ENCODE measurements around the gene PRKD2.

- TF ChIP-seq CTCF (IDR thresholded peaks at IDR 0.05 in 8 of 11, conservative IDR thresholded peaks at IDR 0.05 in 3 of 11) (no peak), POLR2A (IDR thresholded peaks at IDR 0.05) (no peak)
Measured at GRCh38 chr19:46718157-46718933, 1.4 kb upstream of the PRKD2 start.

Measured in spleen (tissue), 7 donors.